ENCODE data around the gene CCDC175. TPM values are rescaled to one million over a fixed set of nuclear protein-coding genes. Genes with fewer than 3 reads are reported as not detected.

The CCDC175 gene
- not detected in 5 replicates for total RNA-seq (2022; extraction: Qiagen RNA extraction; ENCODE audit: low read depth)

GRCh38 chr14:59576332-59577294, at the start of gene CCDC175:
Gene CCDC175, minus strand, starts transcription at chr14:59576812. Its CDS starts 37 bp downstream, at chr14:59576775.

DNA sequence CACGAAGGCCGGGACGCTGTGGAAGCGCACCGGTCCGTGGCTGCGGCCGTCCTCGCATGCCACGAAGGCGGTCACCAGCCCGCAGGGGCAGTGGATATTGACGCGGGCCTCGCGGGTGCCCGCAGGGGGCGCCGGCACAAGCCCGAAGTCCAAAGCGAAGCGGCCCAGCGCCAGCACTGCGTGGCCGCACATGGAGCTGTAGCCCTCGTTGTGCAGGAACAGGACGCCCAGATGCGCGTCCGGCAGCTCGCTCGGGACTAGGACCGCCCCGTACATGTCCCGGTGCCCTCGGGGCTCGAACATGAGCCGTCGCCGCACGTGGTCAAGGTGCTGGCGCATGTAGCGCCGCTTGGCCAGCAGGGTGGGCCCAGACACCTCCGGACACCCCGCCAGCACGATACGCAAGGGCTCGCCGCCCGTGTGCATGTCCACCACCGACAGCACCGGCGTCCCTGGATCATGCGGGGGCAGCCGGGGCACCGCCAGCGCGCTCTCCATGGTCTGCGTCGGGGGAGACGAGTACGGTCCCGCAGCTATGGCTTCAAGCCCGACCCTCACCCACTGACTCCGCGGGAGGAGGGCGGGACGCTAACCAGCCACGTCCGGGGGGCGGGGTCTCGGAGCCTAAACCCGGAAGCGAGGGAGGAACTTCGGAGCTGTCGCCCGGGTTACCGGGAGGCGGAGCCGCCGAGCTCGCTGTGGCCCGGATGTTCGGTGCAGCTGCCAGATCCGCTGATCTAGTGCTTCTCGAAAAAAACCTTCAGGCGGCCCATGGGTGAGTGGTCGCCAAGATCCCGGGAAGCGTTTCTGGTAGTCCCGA, 92.6 kb downstream of the CCDC175 start, which contains the start of the genes JKAMP and L3HYPDH:
JKAMP (plus strand) TSS at position 699 of the 820 bp plus-strand sequence; CDS start at position 772, 73 bp downstream.
L3HYPDH (minus strand) TSS at position 590 of the 820 bp plus-strand sequence; CDS start at position 498, 92 bp downstream.

GRCh38 chr14:59465316-59466135, 111.1 kb downstream of the CCDC175 start, which contains the start of gene GPR135:
Gene GPR135, minus strand, starts transcription at chr14:59465380. Its CDS starts 154 bp downstream, at chr14:59465226.

Other genes starting within 250 kb of the CCDC175 start
- 0.64 to 1.3 TPM (median 0.89 TPM) in 5 replicates for gene GPR135, start 111.4 kb downstream of the CCDC175 start, total RNA-seq (2022; extraction: Qiagen RNA extraction; ENCODE audit: low read depth)
- gene L3HYPDH, start 92.4 kb downstream of the CCDC175 start, total RNA-seq (2022; extraction: Qiagen RNA extraction; ENCODE audit: low read depth), result 39.9 to 45.1 TPM (median 43.9 TPM) in 5 replicates
- gene JKAMP, start 92.3 kb downstream of the CCDC175 start, total RNA-seq (2022; extraction: Qiagen RNA extraction; ENCODE audit: low read depth), result 66.1 to 80.4 TPM (median 73.2 TPM) in 5 replicates